ENCODE measurements around the gene NOC4L.

Gene NOC4L

DNA sequence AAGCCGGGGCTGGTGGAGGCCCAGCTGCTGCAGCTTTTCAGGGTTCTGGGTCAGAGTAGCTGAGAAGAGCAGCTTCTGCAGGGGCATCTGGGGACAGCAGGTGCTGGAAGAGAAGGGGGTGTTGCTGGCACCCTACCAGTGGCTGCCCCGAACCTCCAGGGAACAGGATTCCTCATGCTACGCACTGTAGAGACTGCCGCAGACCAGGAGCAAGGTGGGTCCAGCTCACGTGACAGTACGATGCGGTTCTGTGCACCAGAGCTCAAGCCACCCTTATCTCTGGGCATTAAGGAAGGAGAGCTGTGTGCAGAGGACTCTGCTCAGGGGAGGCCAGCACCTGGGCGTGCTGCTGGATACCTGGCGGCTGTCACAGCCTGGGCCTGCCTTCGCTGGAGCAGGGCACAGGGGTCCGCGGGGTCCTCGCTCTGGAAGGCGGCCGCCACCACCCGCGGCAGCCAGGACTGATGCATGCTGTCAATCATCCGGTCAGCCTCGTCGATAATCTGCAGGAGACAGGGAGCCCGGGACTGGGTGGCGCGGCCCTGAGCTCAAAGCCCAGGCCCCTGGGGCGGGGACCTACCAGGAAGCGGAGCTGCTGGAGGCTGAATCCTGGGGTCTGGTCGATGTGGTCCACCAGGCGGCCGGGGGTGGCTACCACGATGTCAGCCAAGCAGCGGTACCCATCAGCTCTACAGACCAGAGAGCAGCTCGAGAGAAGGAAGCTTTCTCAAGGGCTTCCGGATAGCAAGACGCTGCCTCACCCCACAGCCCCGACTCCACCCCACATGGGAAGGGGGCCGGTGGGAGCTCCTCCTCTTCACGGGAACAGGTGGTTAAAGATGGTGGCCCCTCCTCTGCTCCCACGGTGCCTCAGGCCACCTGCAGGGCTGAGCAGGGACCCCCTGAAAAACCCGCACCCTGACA, 3.1 kb upstream of the NOC4L start:
- ChIA-PET POLR2A (no interaction called here), CTCF (interaction anchor here (0.6 kb wide), 1 partner anchor 285 kb away, joined by 3 read pairs; no protein-coding TSS in a partner anchor)
- TF ChIP-seq LEF1 (IDR thresholded peaks at IDR 0.05; ENCODE audit: borderline replicate concordance) = no peak
- TF ChIP-seq ZNF384 (IDR thresholded peaks at IDR 0.05) = no peak
- no peak for TF ChIP-seq NFRKB (IDR thresholded peaks at IDR 0.05)
- TF ChIP-seq SP1 (IDR thresholded peaks at IDR 0.05) = no peak
- TF ChIP-seq, protein P1, sequence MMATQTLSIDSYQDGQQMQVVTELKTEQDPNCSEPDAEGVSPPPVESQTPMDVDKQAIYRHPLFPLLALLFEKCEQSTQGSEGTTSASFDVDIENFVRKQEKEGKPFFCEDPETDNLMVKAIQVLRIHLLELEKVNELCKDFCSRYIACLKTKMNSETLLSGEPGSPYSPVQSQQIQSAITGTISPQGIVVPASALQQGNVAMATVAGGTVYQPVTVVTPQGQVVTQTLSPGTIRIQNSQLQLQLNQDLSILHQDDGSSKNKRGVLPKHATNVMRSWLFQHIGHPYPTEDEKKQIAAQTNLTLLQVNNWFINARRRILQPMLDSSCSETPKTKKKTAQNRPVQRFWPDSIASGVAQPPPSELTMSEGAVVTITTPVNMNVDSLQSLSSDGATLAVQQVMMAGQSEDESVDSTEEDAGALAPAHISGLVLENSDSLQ (IDR thresholded peaks at IDR 0.05) = no peak
- TF ChIP-seq ELF4 (IDR thresholded peaks at IDR 0.05) = no peak
- TF ChIP-seq FOXM1 (IDR thresholded peaks at IDR 0.05; ENCODE audit: borderline replicate concordance) = no peak
- no peak for DNase-seq (ENCODE audit: extremely low spot score)

DNA sequence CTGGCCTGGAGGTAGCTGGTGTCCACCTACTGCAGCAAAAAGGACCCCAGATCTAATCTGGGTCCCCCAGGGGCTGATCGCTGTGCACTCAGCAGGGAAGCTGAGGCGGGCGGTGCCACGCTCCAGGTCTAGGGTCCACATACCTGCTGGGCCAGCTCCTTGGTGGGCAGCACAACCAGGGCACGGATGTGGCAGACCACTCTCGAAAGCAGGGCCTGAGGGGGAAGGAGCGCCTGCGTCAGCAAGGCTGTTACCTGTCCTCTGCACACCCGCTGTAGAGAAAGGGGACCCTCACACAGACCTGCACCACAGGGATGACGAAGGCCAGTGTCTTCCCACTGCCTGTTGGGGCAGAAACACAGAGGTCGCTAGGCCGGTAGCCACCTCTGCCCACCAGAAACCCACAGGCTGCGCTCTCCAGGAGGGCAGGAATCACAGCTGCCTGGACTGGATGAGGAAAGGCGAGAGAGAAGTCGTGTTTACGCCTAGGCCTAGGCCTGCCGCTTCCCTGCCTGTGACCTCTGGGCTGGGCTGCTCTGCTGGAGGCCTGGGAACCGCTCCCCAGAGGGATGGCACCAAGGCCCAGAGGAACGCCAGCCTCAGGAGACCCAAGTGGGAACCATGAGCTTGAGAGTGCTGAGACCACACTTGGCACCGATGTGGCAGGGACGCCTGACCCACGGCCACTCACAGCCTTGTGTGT, 2.1 kb upstream of the NOC4L start:
- CTCF ChIA-PET = interaction anchor here (0.6 kb wide), 1 partner anchor 284 kb away, joined by 3 read pairs; no protein-coding TSS in a partner anchor
- no peak for TF ChIP-seq ARNT (IDR thresholded peaks at IDR 0.05)
- TF ChIP-seq HDGF (IDR thresholded peaks at IDR 0.05; ENCODE audit: borderline replicate concordance) = no peak
- TF ChIP-seq TARDBP (IDR thresholded peaks at IDR 0.05) = no peak
- TF ChIP-seq SP1 (IDR thresholded peaks at IDR 0.05) = no peak
- no peak for TF ChIP-seq FOXM1 (IDR thresholded peaks at IDR 0.05; ENCODE audit: borderline replicate concordance)
- no peak for TF ChIP-seq FOXK2 (IDR thresholded peaks at IDR 0.05)
- TF ChIP-seq, protein P1 (IDR thresholded peaks at IDR 0.05) = no peak
- TF ChIP-seq L3MBTL2 (conservative IDR thresholded peaks at IDR 0.05) = no peak
- TF ChIP-seq CTBP1 (IDR thresholded peaks at IDR 0.05; ENCODE audit: borderline replicate concordance) = no peak
- no peak for TF ChIP-seq SUZ12 (IDR thresholded peaks at IDR 0.05)
- no peak for TF ChIP-seq NFRKB (IDR thresholded peaks at IDR 0.05)
- TF ChIP-seq ELF4 (IDR thresholded peaks at IDR 0.05) = no peak
- TF ChIP-seq BHLHE40 (IDR thresholded peaks at IDR 0.05; ENCODE audit: borderline replicate concordance) = no peak
- TF ChIP-seq LEF1 (IDR thresholded peaks at IDR 0.05; ENCODE audit: borderline replicate concordance) = no peak
- TF ChIP-seq ZNF384 (IDR thresholded peaks at IDR 0.05) = no peak
- no peak for TF ChIP-seq FOXA1 (IDR thresholded peaks at IDR 0.05)
- POLR2A ChIA-PET = no interaction called here
- no peak for DNase-seq (ENCODE audit: extremely low spot score)

DNA sequence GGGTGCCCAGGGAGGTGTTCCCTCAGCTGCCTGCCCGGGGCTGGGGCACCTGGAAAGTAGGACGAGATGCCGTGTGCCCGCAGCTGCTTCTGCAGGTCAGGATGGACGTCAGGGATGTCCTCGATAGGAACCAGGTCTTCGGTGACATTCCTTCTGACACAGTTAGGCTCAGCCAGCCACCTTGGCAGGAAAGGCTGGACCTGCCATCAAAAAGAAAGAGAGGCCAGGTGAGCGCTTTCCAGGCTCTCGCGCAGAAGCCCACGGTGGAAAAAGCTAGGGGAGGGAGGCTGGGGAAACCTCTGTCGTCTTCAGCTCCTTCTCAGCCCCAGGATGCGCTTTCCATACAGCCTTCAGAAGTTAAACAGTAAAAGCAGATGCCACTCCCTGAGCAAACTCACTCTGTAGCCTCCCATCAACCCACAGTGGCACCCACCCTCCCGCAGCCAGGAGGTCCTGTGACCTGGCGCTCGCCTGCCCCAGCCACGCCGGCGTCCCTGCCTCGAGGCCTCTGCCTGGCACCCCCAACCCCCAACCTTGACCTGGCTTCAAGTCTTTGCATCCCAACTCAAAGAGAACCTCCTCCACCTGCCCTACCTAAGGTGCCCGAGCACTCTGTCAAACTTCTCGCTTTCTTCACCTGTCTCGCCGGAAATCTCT, 1.4 kb upstream of the NOC4L start:
- TF ChIP-seq FOXK2 (IDR thresholded peaks at IDR 0.05) (no peak), BHLHE40 (IDR thresholded peaks at IDR 0.05; ENCODE audit: borderline replicate concordance) (no peak), LEF1 (IDR thresholded peaks at IDR 0.05; ENCODE audit: borderline replicate concordance) (no peak), SP1 (IDR thresholded peaks at IDR 0.05) (no peak), FOXM1 (IDR thresholded peaks at IDR 0.05; ENCODE audit: borderline replicate concordance) (no peak), ZNF384 (IDR thresholded peaks at IDR 0.05) (no peak), ELF4 (IDR thresholded peaks at IDR 0.05) (no peak), HDGF (IDR thresholded peaks at IDR 0.05; ENCODE audit: borderline replicate concordance) (no peak), L3MBTL2 (conservative IDR thresholded peaks at IDR 0.05) (no peak), NFRKB (IDR thresholded peaks at IDR 0.05) (no peak), SUZ12 (IDR thresholded peaks at IDR 0.05) (no peak), TARDBP (IDR thresholded peaks at IDR 0.05) (no peak)
- TF ChIP-seq, protein P1 (IDR thresholded peaks at IDR 0.05) = no peak
- no peak for DNase-seq (ENCODE audit: extremely low spot score)
- ChIA-PET POLR2A (no interaction called here), CTCF (no interaction called here)

DNA sequence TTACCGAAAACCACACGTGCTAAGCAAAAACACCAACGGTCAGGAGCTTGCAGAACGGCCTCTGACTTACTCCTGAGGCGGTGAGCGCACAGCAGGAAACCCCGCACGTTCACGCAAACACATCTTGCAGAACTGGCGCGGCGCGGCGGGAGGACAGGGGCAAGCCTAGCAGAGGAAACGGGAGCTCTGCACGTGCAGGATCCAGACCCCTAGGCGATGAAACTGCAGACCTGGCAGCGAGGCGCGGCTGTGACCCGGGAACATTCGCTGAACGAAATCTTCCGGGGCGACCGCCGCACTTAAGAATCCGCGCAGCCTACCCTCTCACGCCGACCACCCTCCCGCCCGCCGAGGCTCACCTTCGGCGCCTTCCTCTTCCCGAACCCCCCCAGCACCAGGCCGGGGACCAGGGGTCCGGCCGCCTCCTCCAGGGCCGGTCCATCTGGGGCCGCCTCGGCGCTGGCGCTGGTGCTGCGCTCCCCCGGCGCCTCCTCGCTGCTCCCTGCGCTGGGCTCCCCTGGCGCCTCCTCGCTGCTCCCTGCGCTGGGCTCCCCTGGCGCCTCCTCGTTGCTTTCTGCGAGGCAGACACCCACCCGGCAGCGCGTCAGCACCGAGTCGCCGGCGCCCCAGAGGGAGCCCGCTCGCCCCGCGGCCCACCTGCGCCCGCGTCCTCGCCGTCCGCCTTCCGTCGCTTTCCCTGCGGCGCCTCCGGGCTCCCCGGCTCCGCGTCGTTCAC, 753 bp upstream of the NOC4L start:
- POLR2A ChIA-PET = no interaction called here
- CTCF ChIA-PET = no interaction called here

DNA sequence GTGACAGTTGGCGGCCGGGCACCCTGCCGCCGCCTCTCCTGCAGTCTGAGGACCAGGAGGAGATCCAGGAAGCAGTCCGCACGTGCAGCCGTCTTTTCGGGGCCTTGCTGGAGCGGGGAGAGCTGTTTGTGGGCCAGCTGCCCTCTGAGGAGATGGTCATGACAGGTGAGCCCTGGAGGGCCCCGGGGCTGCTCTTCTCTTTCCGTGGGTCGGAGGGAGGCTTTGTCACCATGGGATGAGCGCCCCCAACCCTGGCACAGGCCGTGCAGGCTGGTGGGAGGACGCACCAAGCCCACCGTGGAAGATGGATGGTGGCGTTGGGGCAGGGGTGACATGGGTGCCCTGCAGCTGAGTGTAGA, 532 bp downstream of the NOC4L start:
- TF ChIP-seq ARNT (IDR thresholded peaks at IDR 0.05) (no peak), ELF4 (IDR thresholded peaks at IDR 0.05) (no peak), FOXM1 (IDR thresholded peaks at IDR 0.05; ENCODE audit: borderline replicate concordance) (no peak), L3MBTL2 (conservative IDR thresholded peaks at IDR 0.05) (no peak), CTBP1 (IDR thresholded peaks at IDR 0.05; ENCODE audit: borderline replicate concordance) (no peak), BHLHE40 (IDR thresholded peaks at IDR 0.05; ENCODE audit: borderline replicate concordance) (no peak), FOXA1 (IDR thresholded peaks at IDR 0.05) (no peak), FOXK2 (IDR thresholded peaks at IDR 0.05) (no peak), ZNF384 (IDR thresholded peaks at IDR 0.05) (no peak), TARDBP (IDR thresholded peaks at IDR 0.05) (no peak), SUZ12 (IDR thresholded peaks at IDR 0.05) (no peak), LEF1 (IDR thresholded peaks at IDR 0.05; ENCODE audit: borderline replicate concordance) (no peak), SP1 (IDR thresholded peaks at IDR 0.05) (no peak), HDGF (IDR thresholded peaks at IDR 0.05; ENCODE audit: borderline replicate concordance) (no peak), NFRKB (IDR thresholded peaks at IDR 0.05) (no peak)
- TF ChIP-seq, protein P1 (IDR thresholded peaks at IDR 0.05) = no peak
- ChIA-PET CTCF (no interaction called here), POLR2A (interaction anchor here (1.0 to 1.4 kb wide), 2 partner anchors 9 to 49 kb away, joined by 3 read pairs; no protein-coding TSS in a partner anchor)
- peak; percentile 26 for DNase-seq (ENCODE audit: extremely low spot score)

More for the DNA sequence above, 753 bp upstream of the NOC4L start:
- DNase-seq (ENCODE audit: extremely low spot score) = peak; percentile 20
- TF ChIP-seq BHLHE40 (IDR thresholded peaks at IDR 0.05; ENCODE audit: borderline replicate concordance) = no peak
- no peak for TF ChIP-seq FOXA1 (IDR thresholded peaks at IDR 0.05)
- TF ChIP-seq ELF4 (IDR thresholded peaks at IDR 0.05) = no peak
- TF ChIP-seq FOXM1 (IDR thresholded peaks at IDR 0.05; ENCODE audit: borderline replicate concordance) = no peak
- TF ChIP-seq FOXK2 (IDR thresholded peaks at IDR 0.05) = no peak
- TF ChIP-seq SUZ12 (IDR thresholded peaks at IDR 0.05) = no peak
- no peak for TF ChIP-seq CTBP1 (IDR thresholded peaks at IDR 0.05; ENCODE audit: borderline replicate concordance)
